ENCODE measurements around the gene PSMC1. TPM values are rescaled to one million over a fixed set of nuclear protein-coding genes. Genes with fewer than 3 reads are reported as not detected.

The PSMC1 gene
- total and polyA plus RNA-seq, 12 donors, result 67.1 to 456 (median 87.4) TPM

- DNase-seq, result no peak
- H3K4me3 ChIP-seq, result no peak overlapping the region
- intact Hi-C loops (cut with DNase I), result no loop called here
- WGBS, 4 donors, result 77 to 87% (median 81%) methylated on average over 5 of the region's 5 CpGs
- peak overlapping the region in 1 of 5 donors; percentile 50 for H3K27ac ChIP-seq
- peaks cover 0 to 1% of the 10 kb centered on the region in 2 donors for H3K4me1 ChIP-seq (replicated peaks in 1 of 2)
- H3K27me3 ChIP-seq, result no peaks in the 10 kb centered on the region
- peaks cover 0 to 36% of the 10 kb centered on the region in 2 donors for H3K36me3 ChIP-seq (replicated peaks in 1 of 2)
- no peaks in the 10 kb centered on the region for H3K9me3 ChIP-seq (replicated peaks in 1 of 3)
- TF ChIP-seq POLR2A (IDR thresholded peaks at IDR 0.05), result no peak
- TF ChIP-seq, protein P1, sequence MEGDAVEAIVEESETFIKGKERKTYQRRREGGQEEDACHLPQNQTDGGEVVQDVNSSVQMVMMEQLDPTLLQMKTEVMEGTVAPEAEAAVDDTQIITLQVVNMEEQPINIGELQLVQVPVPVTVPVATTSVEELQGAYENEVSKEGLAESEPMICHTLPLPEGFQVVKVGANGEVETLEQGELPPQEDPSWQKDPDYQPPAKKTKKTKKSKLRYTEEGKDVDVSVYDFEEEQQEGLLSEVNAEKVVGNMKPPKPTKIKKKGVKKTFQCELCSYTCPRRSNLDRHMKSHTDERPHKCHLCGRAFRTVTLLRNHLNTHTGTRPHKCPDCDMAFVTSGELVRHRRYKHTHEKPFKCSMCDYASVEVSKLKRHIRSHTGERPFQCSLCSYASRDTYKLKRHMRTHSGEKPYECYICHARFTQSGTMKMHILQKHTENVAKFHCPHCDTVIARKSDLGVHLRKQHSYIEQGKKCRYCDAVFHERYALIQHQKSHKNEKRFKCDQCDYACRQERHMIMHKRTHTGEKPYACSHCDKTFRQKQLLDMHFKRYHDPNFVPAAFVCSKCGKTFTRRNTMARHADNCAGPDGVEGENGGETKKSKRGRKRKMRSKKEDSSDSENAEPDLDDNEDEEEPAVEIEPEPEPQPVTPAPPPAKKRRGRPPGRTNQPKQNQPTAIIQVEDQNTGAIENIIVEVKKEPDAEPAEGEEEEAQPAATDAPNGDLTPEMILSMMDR (IDR thresholded peaks at IDR 0.05), result no peak
Measured at GRCh38 chr14:90295870-90296516, 39.6 kb downstream of the PSMC1 start.

- H3K27ac ChIP-seq, result peak overlapping the region in 1 of 5 donors; percentile 50
- no peaks in the 10 kb centered on the region for H3K27me3 ChIP-seq
- H3K36me3 ChIP-seq (replicated peaks in 1 of 2), result peaks cover 0 to 35% of the 10 kb centered on the region in 2 donors
- H3K4me1 ChIP-seq (replicated peaks in 1 of 2), result peaks cover under 1 to 8% of the 10 kb centered on the region in 2 donors
- intact Hi-C loops (cut with DNase I), result no loop called here
- WGBS, 4 donors, result 92 to 95% (median 94%) methylated on average over 7 of the region's 7 CpGs
- DNase-seq, result no peak
- H3K4me3 ChIP-seq, result no peak overlapping the region
- TF ChIP-seq, protein P1 (IDR thresholded peaks at IDR 0.05), result no peak
- TF ChIP-seq POLR2A (IDR thresholded peaks at IDR 0.05), result no peak
- H3K9me3 ChIP-seq (replicated peaks in 1 of 3), result no peaks in the 10 kb centered on the region
Measured at GRCh38 chr14:90296641-90297040, 40.3 kb downstream of the PSMC1 start.

DNA sequence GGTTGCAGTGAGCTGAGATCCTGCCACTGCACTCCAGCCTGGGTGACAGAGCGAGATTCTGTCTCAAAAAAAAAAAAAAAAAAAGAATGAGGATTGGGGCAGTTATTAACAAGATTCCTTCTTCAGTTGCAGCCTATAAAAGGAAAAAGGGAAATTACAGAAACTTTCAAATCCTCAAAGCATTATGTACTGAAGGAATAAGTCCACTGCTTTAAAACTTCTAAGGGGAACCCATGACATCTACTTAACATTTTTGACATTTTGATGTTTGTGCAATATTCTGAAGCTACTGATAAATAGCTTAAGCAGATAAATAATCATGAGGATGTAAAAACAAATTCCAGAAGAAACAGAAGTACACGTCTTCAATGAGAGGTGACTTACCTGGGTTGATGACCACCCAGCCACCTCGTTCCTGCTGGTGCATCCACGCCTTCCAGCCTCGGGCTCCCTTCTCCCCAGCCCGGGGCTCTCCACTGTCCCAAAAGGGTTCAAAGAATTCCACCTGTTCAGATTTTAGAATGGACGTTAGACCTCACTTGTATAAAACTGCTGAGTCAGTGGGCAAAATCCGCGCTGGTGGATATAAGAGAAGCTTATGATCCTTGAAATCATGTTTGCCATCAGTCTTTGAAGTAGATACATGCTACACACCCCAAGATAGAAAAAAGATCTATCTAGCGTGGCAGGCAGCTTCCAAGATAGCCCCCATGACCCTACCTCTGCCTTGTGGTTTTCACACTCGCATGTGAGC is 41.7 kb downstream of the PSMC1 start:
- Histone ChIP-seq H3K27me3 (no peaks in the 10 kb centered on the region), H3K36me3 (replicated peaks in 1 of 2) (peaks cover 0 to 28% of the 10 kb centered on the region in 2 donors), H3K9me3 (replicated peaks in 1 of 3) (no peaks in the 10 kb centered on the region), H3K4me3 (no peak overlapping the region), H3K4me1 (replicated peaks in 1 of 2) (peaks cover 7 to 20% of the 10 kb centered on the region in 2 donors), H3K27ac (peak overlapping the region in 1 of 5 donors; percentile 20)
- intact Hi-C loops (cut with DNase I), result no loop called here
- TF ChIP-seq POLR2A (IDR thresholded peaks at IDR 0.05), result no peak
- TF ChIP-seq, protein P1 (IDR thresholded peaks at IDR 0.05), result no peak
- 86 to 94% (median 92%) methylated on average over 11 of the region's 11 CpGs for WGBS, 4 donors
- DNase-seq, result no peak

GRCh38 chr14:90299408-90299807 is 43.1 kb downstream of the PSMC1 start:
- H3K27ac ChIP-seq, result no peak overlapping the region
- intact Hi-C loops (cut with DNase I), result no loop called here
- 64 to 72% (median 69%) methylated on average over 7 of the region's 7 CpGs for WGBS, 4 donors

More at GRCh38 chr14:90299408-90299807, 43.1 kb downstream of the PSMC1 start:
- TF ChIP-seq, protein P1 (IDR thresholded peaks at IDR 0.05), result no peak
- no peak for TF ChIP-seq POLR2A (IDR thresholded peaks at IDR 0.05)
- no peak overlapping the region for H3K4me3 ChIP-seq
- no peaks in the 10 kb centered on the region for H3K9me3 ChIP-seq (replicated peaks in 1 of 3)
- H3K36me3 ChIP-seq (replicated peaks in 1 of 2), result peaks cover 0 to 29% of the 10 kb centered on the region in 2 donors
- peaks cover 7 to 20% of the 10 kb centered on the region in 2 donors for H3K4me1 ChIP-seq (replicated peaks in 1 of 2)
- no peak for DNase-seq
- no peaks in the 10 kb centered on the region for H3K27me3 ChIP-seq
